GM12874 (cell line): ENCODE measurements around the gene TSKS.

Source experiments
- CTCF ChIP-seq: IDR thresholded peaks from 2 replicates; pipeline ENCODE4 v1.5.1; 2011; ENCODE audit warnings: low read depth, mild to moderate bottlenecking, control low read depth, low read length, moderate library complexity; ENCODE audit not compliant: insufficient read depth

The TSKS gene

GRCh38 chr19:49692147-49692506, 71.0 kb downstream of the TSKS start:
- no peak for TF ChIP-seq CTCF

- TF ChIP-seq CTCF = no peak
Measured at GRCh38 chr19:49691243-49692146, 71.6 kb downstream of the TSKS start.

- TF ChIP-seq CTCF = no peak
Measured at GRCh38 chr19:49690656-49691242, 72.4 kb downstream of the TSKS start, which contains the start of gene CPT1C. Gene CPT1C (plus strand): TSS chr19:49691116. CDS start chr19:49692253, 1,137 bp downstream.

GRCh38 chr19:49690079-49690655, 72.9 kb downstream of the TSKS start:
- no peak for TF ChIP-seq CTCF
